SKM-1 treated with dmso at 0.1 percent for 144 hours (cell line): ENCODE data around the gene PMFBP1.
A peak's percentile ranks its signal among the peaks of the same experiment; 100 is the strongest.

ENCODE experiments used
- DNase-seq: peaks from one replicate; lab custom pipeline; 2025; ENCODE audit not compliant: unreplicated experiment; lab: John Stamatoyannopoulos, UW

The PMFBP1 gene

GRCh38 chr16:72137380-72138063 is 34.4 kb downstream of the PMFBP1 start:
- DNase-seq, result no peak

DNA sequence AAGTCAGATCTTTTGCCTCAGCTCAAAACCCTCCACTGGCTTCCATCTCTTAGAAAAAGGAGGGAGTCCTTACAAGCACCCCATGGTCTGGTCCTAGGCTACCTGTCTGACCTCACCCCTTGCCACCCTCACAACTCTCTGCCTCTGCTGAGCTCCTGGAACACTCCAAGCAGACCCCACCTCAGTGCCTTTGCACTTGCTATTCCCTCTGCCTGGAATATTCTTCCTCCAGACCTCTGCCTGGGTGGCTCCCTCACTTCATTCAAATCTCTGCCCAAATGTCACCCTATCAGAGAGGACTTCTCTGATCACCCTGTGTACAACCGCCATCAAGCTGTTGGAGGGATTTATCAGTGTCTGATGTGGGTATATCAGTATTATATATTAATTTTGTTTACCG is 37.4 kb downstream of the PMFBP1 start:
- DNase-seq, result no peak

GRCh38 chr16:72132726-72133125 is 39.2 kb downstream of the PMFBP1 start:
- no peak for DNase-seq

DNA sequence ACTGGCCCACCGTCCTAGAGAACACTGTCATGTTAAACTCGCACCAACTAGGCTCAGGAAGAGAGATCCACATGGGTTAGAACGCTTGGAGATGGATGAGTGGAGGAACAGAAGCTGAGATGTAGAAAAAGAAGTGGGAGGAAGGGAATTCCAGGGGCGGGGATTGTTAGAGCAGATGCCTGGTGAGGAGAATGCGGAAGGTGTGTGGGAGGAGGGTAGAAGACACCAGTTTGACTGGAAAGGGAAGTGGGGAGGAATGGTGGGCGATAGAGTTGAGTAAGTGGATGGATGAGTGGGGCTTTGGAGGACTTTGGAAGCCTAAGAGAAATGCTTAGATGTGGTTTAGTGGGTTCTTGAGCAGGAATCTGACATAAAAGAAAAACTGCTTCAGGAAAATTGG is 40.9 kb downstream of the PMFBP1 start:
- DNase-seq, result no peak

GRCh38 chr16:72129976-72130656 is 41.8 kb downstream of the PMFBP1 start:
- no peak for DNase-seq

- DNase-seq, result no peak
Measured at GRCh38 chr16:72128701-72129100, 43.3 kb downstream of the PMFBP1 start.

GRCh38 chr16:72126429-72126765 is 45.6 kb downstream of the PMFBP1 start:
- no peak for DNase-seq

GRCh38 chr16:72125635-72126428 is 46.1 kb downstream of the PMFBP1 start:
- no peak for DNase-seq

GRCh38 chr16:72124761-72125634 is 47.0 kb downstream of the PMFBP1 start:
- DNase-seq, result peak; percentile 77

DNA sequence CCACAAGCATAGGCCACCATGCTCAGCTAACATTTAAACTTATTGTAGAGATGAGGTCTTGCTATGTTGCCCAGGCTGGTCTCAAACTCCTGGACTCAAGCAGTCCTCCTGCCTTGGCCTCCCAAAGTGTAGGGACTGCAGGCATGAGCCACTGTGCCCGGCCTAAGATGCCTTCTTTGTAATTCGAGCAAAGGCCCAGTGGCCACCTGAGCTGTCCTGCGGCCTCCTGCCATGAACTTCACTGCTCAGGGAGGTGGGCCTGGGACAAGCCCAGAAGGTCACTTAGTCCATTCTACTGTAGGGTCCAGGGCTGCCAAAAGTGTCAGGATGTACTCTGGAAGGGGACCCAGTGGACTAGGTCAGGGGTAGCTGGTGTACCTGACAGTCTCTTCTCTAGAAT is 47.8 kb downstream of the PMFBP1 start:
- DNase-seq, result no peak

- no peak for DNase-seq
Measured at GRCh38 chr16:72123426-72123825, 48.5 kb downstream of the PMFBP1 start.

- DNase-seq, result no peak
Measured at GRCh38 chr16:72122916-72123315, 49.0 kb downstream of the PMFBP1 start.

DNA sequence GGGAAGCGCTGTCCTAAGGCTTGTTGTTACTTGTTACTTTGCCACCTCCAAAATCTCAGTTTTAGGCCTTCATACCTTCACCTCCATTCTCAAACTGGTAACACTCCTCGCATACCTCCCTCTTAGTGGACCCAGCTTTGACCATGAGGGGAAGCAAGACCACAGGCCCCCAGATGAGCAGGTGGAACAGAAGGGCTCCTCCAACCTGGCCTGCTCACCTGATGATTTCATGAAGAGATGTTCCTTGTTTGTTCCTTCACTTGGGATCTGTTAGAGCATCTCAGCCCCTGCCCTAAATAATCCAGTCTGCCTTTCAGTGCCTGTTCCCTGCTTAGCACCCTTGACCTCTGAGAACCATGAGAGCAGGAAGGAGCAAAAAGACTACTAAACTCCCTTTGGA is 49.6 kb downstream of the PMFBP1 start:
- no peak for DNase-seq

GRCh38 chr16:72120026-72120425 is 51.9 kb downstream of the PMFBP1 start:
- no peak for DNase-seq

DNA sequence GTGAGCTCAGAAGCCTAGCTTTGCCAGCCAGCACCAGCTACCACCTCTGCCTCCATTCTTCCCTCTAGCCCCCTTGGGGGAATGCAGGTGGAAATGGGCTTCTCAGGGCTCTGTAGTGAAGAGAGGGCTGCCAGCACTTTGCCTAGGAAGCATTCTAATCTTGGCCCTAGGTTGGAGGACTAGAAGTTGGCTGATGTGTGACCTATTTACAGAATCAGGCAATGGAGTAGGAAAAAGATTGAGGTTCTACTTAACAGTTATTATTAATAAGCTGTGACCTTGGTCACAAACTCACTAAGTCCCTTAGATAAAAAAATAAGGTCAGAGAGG is 58.4 kb downstream of the PMFBP1 start:
- DNase-seq, result no peak

DNA sequence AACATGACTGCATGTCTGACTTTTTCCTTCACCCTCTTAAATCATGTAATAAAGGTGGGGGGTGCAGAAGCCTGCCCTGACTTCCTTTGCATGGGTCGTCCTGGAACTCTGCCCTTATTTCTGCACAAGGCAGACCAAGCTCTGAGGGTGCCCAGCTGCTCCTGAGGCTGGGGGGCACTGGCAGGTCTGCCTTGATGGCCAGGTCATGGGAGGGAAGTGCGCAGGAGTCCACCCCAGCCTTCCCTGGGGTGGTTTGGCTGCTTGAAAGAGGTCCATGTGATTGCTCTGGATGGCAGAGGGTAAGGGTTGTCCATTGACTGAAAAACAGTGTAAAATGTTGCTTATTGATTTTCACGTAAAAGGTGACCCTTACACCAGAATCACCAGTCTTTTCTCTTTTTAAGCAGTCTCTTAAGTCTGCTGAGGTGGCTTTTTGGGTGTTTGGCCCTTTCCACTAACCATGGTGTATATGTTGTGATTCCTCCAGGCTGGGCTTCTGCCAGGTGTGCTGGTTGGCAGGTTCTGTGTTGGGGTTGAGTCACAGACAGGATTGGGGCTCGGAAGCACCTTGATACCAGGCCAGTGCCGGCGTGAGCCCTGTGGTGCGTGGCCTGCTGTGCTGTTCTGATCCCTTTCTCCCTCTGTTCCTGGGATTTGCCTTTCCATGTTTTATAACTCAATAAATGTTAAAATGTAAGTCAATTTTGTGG is 58.9 kb downstream of the PMFBP1 start:
- no peak for DNase-seq

- no peak for DNase-seq
Measured at GRCh38 chr16:72112452-72112792, 59.5 kb downstream of the PMFBP1 start.

- DNase-seq, result no peak
Measured at GRCh38 chr16:72111657-72112451, 60.1 kb downstream of the PMFBP1 start.

DNA sequence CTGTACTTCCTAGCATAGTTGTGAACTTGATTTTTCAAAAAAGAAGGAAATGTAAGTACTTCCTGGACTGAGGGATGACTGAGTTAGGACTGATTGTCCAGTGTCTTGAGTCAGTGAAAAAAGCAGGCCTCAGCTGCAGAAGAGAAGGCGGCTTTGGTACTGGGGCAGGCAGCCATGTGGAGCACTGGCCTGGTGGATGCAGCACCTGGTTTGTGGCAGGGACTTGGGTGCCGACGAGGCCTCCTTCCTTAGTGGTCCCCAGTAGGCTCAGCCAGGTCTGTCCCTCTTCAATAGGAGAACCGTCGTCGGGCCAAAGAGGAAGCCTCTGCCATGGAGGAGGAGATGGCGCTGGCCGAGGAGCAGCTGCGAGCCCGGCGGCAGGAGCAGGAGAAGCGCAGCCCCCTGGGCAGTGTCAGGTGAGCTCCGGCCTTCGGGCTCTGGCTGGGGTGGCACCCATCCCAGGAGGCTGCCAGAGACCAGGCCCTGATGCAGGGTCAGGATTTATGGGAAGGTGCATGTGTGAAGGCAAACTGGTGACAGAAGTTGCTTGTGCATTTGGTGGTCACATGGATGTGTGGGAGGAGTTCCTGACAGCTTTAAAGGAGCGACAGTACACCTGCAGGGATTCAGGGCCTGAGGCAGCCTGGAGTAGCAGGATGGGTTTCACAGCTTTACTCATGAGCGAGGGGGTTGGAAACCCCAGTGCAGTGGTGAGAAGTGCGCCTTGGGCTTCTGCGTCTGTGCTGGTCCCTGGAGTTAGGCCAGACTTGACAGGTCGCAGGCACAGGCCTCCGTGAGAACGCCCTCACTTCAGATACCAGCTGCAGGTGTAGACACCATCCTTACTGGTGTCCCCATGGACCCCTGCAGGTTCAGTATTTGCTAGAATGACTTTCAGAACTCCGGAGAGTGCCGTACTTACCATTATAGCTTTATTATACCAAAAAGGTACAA is 61.0 kb downstream of the PMFBP1 start:
- no peak for DNase-seq
